SK-N-SH (cell line): ENCODE results near the gene CTXN3. TPM values are rescaled to one million over a fixed set of nuclear protein-coding genes. Genes with fewer than 3 reads are reported as not detected.

Experiments used
- CTCF ChIA-PET: fragments of 300-600, 350-600 bp; formaldehyde crosslinking; extraction: SDS; loops from one replicate; lab custom pipeline; 2021; lab: Yijun Ruan, JAX
- POLR2A ChIA-PET: fragments of 350-600 bp; sonication (Branson Sonifier 250); formaldehyde crosslinking; extraction: SDS; loops from one replicate; lab custom pipeline; 2020; ENCODE audit warnings: antibody characterized with exemption, inconsistent platforms; lab: Yijun Ruan, JAX
- DNase-seq: peaks from one replicate; pipeline ENCODE4 v3.0.0; 2012
- H2AFZ ChIP-seq: fragments of 200-600 bp; sonication (generic); 2 replicates; pipeline ENCODE4 v1.8.1; 2016; ENCODE audit warnings: antibody characterized with exemption, mild to moderate bottlenecking, low read depth
- H3F3A ChIP-seq: fragments of 200-600 bp; sonication (generic); replicated peaks from 2 replicates; pipeline ENCODE3; 2016; ENCODE audit warnings: antibody characterized with exemption, mild to moderate bottlenecking; ENCODE audit not compliant: insufficient read depth
- H3K27ac ChIP-seq, 2 experiments: fragments of 200-500 bp in 1 of 2; fragments of 200-600 bp in 1 of 2; sonication (Bioruptor generic) in 1 of 2; sonication (generic), shearing (Covaris generic) in 1 of 2; 2 replicates each; pipeline versions ENCODE4 v1.5.1 to v1.6.1; 2014 to 2016; ENCODE audit warnings: low read depth in 2 of 2, inconsistent platforms in 1 of 2, low read length in 1 of 2, mild to moderate bottlenecking in 1 of 2, mixed read lengths in 1 of 2
- H3K27me3 ChIP-seq: fragments of 200-600 bp; sonication (generic), shearing (Covaris generic); 2 replicates; pipeline ENCODE4 v1.6.1; 2016; ENCODE audit warnings: mixed run types; ENCODE audit not compliant: insufficient read depth
- H3K36me3 ChIP-seq, 2 experiments: fragments of 200-500 bp in 1 of 2; fragments of 200-600 bp in 1 of 2; sonication (Bioruptor generic) in 1 of 2; sonication (generic) in 1 of 2; replicated peaks in 1 of 2; 2 replicates each; pipeline versions ENCODE3 to v1.5.1; 2014 to 2016; ENCODE audit warnings: low read length in 1 of 2, mild to moderate bottlenecking in 1 of 2; ENCODE audit not compliant: insufficient read depth in 2 of 2, control insufficient read depth in 1 of 2
- H3K4me1 ChIP-seq, 2 experiments: fragments of 200-500 bp in 1 of 2; fragments of 200-600 bp in 1 of 2; sonication (Bioruptor generic) in 1 of 2; sonication (generic), shearing (Covaris generic) in 1 of 2; 2 replicates each; pipeline versions ENCODE4 v1.5.1 to v1.6.1; 2014 to 2016; ENCODE audit warnings: low read depth in 1 of 2, low read length in 1 of 2, mixed run types in 1 of 2; ENCODE audit not compliant: insufficient read depth in 2 of 2, control insufficient read depth in 1 of 2
- H3K4me2 ChIP-seq: fragments of 200-600 bp; sonication (generic), shearing (Covaris generic); 2 replicates; pipeline ENCODE4 v1.6.1; 2017; ENCODE audit warnings: mixed run types
- H3K4me3 ChIP-seq, 2 experiments: fragments of 200-500 bp in 1 of 2; fragments of 200-600 bp in 1 of 2; sonication (Bioruptor generic) in 1 of 2; sonication (generic), shearing (Covaris generic) in 1 of 2; 2 replicates each; pipeline versions ENCODE4 v1.5.1 to v1.8.1; 2014 to 2016; ENCODE audit warnings: low read depth in 2 of 2, inconsistent platforms in 1 of 2, low read length in 1 of 2, mild to moderate bottlenecking in 1 of 2, mixed read lengths in 1 of 2, moderate library complexity in 1 of 2
- H3K79me2 ChIP-seq: fragments of 200-600 bp; sonication (generic); 2 replicates; pipeline ENCODE4 v1.8.1; 2017; ENCODE audit warnings: mild to moderate bottlenecking; ENCODE audit not compliant: insufficient read depth
- H3K9ac ChIP-seq: fragments of 200-600 bp; sonication (generic); 2 replicates; pipeline ENCODE4 v1.6.1; 2017; ENCODE audit warnings: mixed run types
- H3K9me2 ChIP-seq: fragments of 200-600 bp; sonication (generic); 2 replicates; pipeline ENCODE4 v1.6.1; 2017; ENCODE audit warnings: mixed run types
- H3K9me3 ChIP-seq: fragments of 200-600 bp; sonication (generic); 2 replicates; pipeline ENCODE4 v1.6.1; 2017; ENCODE audit warnings: mixed run types, mild to moderate bottlenecking, moderate library complexity
- H4K20me1 ChIP-seq: fragments of 200-600 bp; sonication (generic); 2 replicates; pipeline ENCODE4 v1.6.1; 2017; ENCODE audit warnings: mild to moderate bottlenecking, mixed run types; ENCODE audit not compliant: insufficient read depth
- CHD2 ChIP-seq: fragments of 150-350 bp; IDR thresholded peaks from 2 replicates; pipeline ENCODE4 v1.6.1; 2018; ENCODE audit warnings: low read length; ENCODE audit not compliant: partially characterized antibody
- ELF1 ChIP-seq: IDR thresholded peaks from 2 replicates; pipeline ENCODE4 v1.4.0; 2012
- EP300 ChIP-seq, 2 experiments: IDR thresholded peaks; 2 replicates each; pipeline versions ENCODE4 v1.4.0 to v1.6.1; 2012; ENCODE audit warnings: borderline replicate concordance in 1 of 2, low read depth in 1 of 2, low read length in 1 of 2
- EZH2phosphoT487 ChIP-seq: fragments of 200-600 bp; sonication (generic); IDR thresholded peaks from 2 replicates; pipeline ENCODE4 v1.6.1; 2017; ENCODE audit warnings: low read depth, mixed run types, mild to moderate bottlenecking, antibody characterized with exemption, moderate library complexity, borderline replicate concordance
- FOSL2 ChIP-seq: IDR thresholded peaks from 2 replicates; pipeline ENCODE4 v1.4.0; 2012; ENCODE audit warnings: low read depth, mild to moderate bottlenecking, moderate library complexity, borderline replicate concordance
- FOXJ3 ChIP-seq: sonication (generic); formaldehyde crosslinking; IDR thresholded peaks from 2 replicates; pipeline ENCODE4 v1.5.1; 2020; ENCODE audit warnings: mild to moderate bottlenecking, missing genetic modification reagents
- GABPA ChIP-seq: IDR thresholded peaks from 2 replicates; pipeline ENCODE4 v1.4.0; 2012; ENCODE audit warnings: low read depth, mild to moderate bottlenecking
- MXI1 ChIP-seq: IDR thresholded peaks from 2 replicates; pipeline ENCODE4 v1.6.1; 2012; ENCODE audit warnings: mild to moderate bottlenecking, low read depth, low read length, improper control_type of control experiment
- RCOR1 ChIP-seq: fragments of 150-350 bp; IDR thresholded peaks from 2 replicates; pipeline ENCODE4 v1.6.1; 2017; ENCODE audit warnings: antibody characterized with exemption, low read length
- REST ChIP-seq: IDR thresholded peaks from 2 replicates; pipeline ENCODE4 v1.6.1; 2012; ENCODE audit warnings: mild to moderate bottlenecking, low read depth, low read length, moderate library complexity
- RXRA ChIP-seq: IDR thresholded peaks from 2 replicates; pipeline ENCODE4 v1.4.0; 2012; ENCODE audit warnings: low read depth, mild to moderate bottlenecking, borderline replicate concordance
- SIN3A ChIP-seq: IDR thresholded peaks from 2 replicates; pipeline ENCODE4 v1.6.1; 2012; ENCODE audit warnings: low read depth, mild to moderate bottlenecking, low read length, moderate library complexity, borderline replicate concordance
- SMC3 ChIP-seq: IDR thresholded peaks from 2 replicates; pipeline ENCODE4 v1.6.1; 2012; ENCODE audit warnings: low read depth, low read length, improper control_type of control experiment
- TAF1 ChIP-seq: IDR thresholded peaks from 2 replicates; pipeline ENCODE4 v1.6.1; 2012; ENCODE audit warnings: low read depth, mild to moderate bottlenecking, low read length, moderate library complexity, borderline replicate concordance
- TCF12 ChIP-seq: IDR thresholded peaks from 2 replicates; pipeline ENCODE4 v1.4.0; 2012
- TEAD4 ChIP-seq: IDR thresholded peaks from 2 replicates; pipeline ENCODE4 v1.4.0; 2012; ENCODE audit warnings: mild to moderate bottlenecking, borderline replicate concordance; ENCODE audit not compliant: insufficient read depth
- WGBS: methylation state at CpG from one replicate; pipeline ENCODE4 v1.1.6; 2017; ENCODE audit warnings: low lambda C conversion rate; 5-methylcytosine and 5-hydroxymethylcytosine counted together
- polyA plus RNA-seq, 3 experiments: library from polyadenylated mRNA; depleted of rRNA; stranded (reverse); fragments of >200 nt; gene quantifications; 2 replicates each; pipeline ENCODE4 v1.2.3, GENCODE V29; 2012
- TF ChIP-seq, protein P1 (sequence below): fragments of 150-350 bp; IDR thresholded peaks from 2 replicates; pipeline ENCODE4 v1.6.1; 2016; ENCODE audit warnings: mild to moderate bottlenecking, low read depth, low read length

CTXN3 gene
- polyA plus RNA-seq, 1 of the 3 experiments (the other 2 are of a cell fraction), result not detected

DNA sequence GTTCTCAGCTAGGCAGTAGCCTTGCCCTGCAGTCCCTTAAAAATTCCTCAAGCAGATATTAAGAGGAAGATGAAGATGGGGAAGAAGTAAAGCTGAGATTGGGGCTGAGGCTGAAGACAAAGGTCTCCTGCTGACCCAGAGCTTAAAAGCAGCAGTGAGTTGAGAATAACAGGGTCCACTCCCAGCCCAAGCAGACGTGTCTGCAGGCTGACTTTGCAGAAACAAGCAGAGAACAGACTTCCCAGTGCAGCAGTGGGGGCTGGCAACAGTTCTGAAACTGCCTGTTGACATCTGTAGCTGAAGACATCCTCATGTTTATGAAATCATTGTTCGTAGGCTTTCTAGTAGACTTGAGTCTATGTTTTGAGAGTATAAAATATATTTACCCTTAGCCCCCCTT is 1.1 kb downstream of the CTXN3 start:
- Histone ChIP-seq H3K4me2 (no peak overlapping the region), H3K27me3 (peaks cover 22% of the 10 kb centered on the region; the same call in 1 of the 2 replicates), H3F3A (no peaks in the 10 kb centered on the region), H3K9me3 (no peaks in the 10 kb centered on the region), H4K20me1 (no peaks in the 10 kb centered on the region), H3K79me2 (no peaks in the 10 kb centered on the region), H3K4me3 (no peak overlapping the region), H3K27ac (no peak overlapping the region), H2AFZ (no peak overlapping the region), H3K9ac (no peak overlapping the region), H3K4me1 (no peaks in the 10 kb centered on the region), H3K9me2 (no peaks in the 10 kb centered on the region), H3K36me3 (no peaks in the 10 kb centered on the region)
- DNase-seq, result no peak
- POLR2A ChIA-PET, result no interaction called here
- TF ChIP-seq CHD2, result no peak
- no peak for TF ChIP-seq MXI1
- no peak for TF ChIP-seq RCOR1
- no peak for TF ChIP-seq FOXJ3 (CRISPR knock-in tag)
- no peak for TF ChIP-seq SMC3
- no peak for TF ChIP-seq SIN3A
- TF ChIP-seq FOSL2, result no peak
- TF ChIP-seq TCF12, result no peak
- TF ChIP-seq TAF1, result no peak
- TF ChIP-seq RXRA, result no peak
- TF ChIP-seq REST, result no peak
- TF ChIP-seq, protein P1, sequence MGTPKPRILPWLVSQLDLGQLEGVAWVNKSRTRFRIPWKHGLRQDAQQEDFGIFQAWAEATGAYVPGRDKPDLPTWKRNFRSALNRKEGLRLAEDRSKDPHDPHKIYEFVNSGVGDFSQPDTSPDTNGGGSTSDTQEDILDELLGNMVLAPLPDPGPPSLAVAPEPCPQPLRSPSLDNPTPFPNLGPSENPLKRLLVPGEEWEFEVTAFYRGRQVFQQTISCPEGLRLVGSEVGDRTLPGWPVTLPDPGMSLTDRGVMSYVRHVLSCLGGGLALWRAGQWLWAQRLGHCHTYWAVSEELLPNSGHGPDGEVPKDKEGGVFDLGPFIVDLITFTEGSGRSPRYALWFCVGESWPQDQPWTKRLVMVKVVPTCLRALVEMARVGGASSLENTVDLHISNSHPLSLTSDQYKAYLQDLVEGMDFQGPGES, result no peak
- TF ChIP-seq EZH2phosphoT487, result no peak
- CTCF ChIA-PET, result no interaction called here
- WGBS, result 3% methylated on average over 2 of the region's 2 CpGs

GRCh38 chr5:127650649-127651048 is 1.8 kb downstream of the CTXN3 start:
- ChIA-PET POLR2A (no interaction called here), CTCF (no interaction called here)
- WGBS, result 8% methylated on average over 1 of the region's 1 CpG
- TF ChIP-seq TEAD4 (no peak), EP300 (IDR thresholded peaks at IDR 0.05; ENCODE audit: borderline replicate concordance in 1 of 2, low read depth in 1 of 2, low read length in 1 of 2) (no peak), ELF1 (no peak), GABPA (no peak)
- TF ChIP-seq, protein P1, result no peak
- Histone ChIP-seq H3K9me2 (no peaks in the 10 kb centered on the region), H3K36me3 (no peaks in the 10 kb centered on the region), H3K4me1 (no peaks in the 10 kb centered on the region), H3F3A (no peaks in the 10 kb centered on the region), H3K27ac (no peak overlapping the region), H3K4me3 (no peak overlapping the region), H3K9me3 (no peaks in the 10 kb centered on the region), H3K4me2 (no peak overlapping the region), H2AFZ (no peak overlapping the region), H3K27me3 (peaks cover 28% of the 10 kb centered on the region; the same call in 1 of the 2 replicates), H4K20me1 (no peaks in the 10 kb centered on the region), H3K9ac (no peak overlapping the region), H3K79me2 (no peaks in the 10 kb centered on the region)
- no peak for DNase-seq
